ENCODE results near the gene TENT4B.

Gene TENT4B

DNA sequence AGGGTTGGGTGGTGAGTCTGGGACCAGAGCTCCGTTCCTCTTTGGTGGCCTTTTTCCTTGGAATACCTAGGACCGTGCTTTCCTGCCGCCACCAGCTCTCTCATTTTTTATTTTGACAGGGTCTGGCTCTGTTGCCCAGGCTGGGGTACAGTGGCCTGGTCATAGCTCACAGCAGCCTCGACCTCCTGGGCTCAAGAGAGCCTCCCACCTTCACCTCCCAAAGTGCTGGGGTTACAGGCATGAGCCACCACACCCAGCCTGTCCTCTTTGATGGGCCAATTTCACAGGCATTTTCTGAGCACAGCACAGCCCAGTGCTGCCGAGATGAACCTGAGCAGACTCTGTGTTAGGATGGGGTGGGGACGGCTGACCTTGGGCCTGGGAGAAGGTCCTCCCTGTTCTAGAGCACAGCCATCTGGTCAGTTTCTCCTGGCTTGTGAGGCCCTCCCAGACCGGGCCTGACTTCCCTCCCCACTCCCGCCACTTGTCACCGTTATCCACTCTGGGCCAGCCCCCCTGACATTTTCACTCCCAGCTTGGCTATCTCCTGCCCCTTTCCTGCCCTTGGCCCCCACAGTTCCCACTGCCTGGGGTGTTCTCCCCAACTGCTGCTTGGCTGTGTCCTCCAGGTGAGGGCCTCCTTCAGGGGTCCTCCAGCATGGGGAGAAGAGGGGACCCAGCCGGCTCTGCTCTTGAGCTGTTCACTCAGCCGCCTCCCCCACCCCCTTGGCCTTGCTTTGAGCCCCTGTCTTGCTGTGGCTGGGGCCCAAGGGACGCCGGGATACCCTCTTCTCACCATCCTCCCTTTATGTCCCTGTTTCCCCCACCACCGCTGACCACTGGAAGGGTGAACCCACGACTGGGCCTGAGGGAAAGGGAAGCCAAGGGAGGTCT, 118.3 kb downstream of the TENT4B start:
- DNase-seq (ENCODE audit: low spot score), result no peak

DNA sequence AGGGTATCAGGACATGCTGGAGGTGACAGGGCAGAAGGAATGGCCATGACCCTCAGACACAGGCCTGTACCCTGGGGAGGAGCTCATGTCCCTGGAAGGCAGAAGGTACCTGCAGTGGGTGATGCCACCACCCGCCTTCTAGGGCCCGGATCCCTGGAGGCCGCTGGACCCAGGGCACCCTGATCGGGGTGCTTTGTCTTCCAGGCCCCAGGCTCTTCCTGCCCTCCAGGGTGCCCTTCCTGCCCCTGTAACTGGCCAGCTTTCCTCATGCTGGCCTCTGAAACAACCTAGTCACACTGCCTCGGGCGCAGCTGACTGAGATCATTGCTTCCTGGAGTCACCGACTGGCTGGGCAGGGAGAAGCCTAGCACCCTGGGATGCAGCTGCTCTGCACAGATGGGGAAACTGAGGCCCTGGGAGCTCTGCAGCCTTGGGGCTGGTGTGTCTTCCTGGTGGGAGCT, 119.0 kb downstream of the TENT4B start:
- DNase-seq (ENCODE audit: low spot score), result no peak

DNA sequence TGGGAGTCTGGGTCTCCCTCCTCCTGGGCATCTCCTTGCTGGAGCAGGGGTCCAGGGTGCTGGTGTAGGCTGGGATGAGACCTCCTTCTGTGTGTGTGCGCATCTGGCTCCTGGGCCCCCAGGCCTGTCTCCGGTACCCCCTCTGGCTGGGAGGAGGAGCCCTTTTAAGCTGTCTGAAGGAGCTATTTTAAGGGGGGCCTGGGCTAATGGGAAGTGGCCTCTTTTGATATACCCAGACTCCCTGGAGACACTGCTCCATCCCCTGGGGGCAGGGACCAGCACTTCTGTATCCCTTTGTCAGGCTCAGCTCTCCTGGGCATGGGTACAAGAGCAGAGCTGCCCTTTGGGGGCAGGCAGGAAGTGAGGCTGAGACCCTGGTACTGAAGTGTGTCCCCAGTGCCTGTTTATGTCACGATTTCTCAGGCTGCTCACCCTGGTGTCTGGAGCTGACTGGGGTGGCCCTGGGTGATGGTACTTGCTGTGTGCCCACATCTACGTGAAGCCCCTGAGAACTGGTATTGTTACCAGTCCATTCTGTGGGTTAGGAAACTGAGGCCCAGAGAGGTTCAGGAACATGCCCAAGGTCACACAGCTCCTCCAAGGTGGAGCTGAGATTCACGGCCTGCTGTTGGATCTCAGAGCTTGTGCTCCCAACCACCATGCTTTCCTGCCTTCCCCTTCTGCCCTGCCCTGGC, 119.7 kb downstream of the TENT4B start:
- no peak for DNase-seq (ENCODE audit: low spot score)

DNA sequence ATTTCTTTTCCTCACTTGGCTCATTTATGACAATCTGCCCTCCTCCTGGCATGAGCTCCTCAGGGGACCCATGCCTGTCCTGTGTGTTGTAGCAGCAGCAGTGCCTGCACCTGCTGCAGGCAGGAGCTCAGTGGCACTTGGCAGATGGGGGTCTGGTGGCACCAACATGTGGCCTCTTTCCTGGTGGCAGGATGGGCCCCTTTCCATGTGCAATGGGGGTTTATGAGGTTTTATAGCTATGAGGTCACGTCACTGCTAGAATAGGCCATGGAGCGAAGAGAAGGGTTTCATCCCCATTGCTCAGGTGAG, 120.2 kb downstream of the TENT4B start:
- no peak for DNase-seq (ENCODE audit: low spot score)

DNA sequence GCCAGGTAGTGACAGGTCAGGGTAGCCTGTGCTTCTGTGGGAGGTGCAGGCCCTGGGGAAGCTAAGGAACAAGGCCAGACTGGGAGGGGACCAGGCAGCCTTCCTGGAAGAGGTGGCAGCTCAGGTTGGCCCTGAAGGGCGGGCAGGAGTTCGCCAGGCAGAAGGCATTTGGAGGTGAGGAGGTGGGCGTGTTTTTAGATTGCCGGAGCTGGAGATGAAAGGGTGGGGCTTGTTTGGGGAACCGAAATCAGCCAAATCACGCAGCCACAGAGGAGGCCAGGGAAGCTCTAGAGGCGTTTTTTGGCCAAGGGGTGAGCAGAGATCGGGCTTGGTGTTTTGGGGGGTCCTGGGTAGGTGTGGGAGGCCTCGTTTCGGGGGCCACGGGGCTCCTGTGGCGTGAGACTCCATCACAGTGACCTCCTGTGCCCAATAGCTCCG, 120.8 kb downstream of the TENT4B start:
- DNase-seq (ENCODE audit: low spot score), result no peak

DNA sequence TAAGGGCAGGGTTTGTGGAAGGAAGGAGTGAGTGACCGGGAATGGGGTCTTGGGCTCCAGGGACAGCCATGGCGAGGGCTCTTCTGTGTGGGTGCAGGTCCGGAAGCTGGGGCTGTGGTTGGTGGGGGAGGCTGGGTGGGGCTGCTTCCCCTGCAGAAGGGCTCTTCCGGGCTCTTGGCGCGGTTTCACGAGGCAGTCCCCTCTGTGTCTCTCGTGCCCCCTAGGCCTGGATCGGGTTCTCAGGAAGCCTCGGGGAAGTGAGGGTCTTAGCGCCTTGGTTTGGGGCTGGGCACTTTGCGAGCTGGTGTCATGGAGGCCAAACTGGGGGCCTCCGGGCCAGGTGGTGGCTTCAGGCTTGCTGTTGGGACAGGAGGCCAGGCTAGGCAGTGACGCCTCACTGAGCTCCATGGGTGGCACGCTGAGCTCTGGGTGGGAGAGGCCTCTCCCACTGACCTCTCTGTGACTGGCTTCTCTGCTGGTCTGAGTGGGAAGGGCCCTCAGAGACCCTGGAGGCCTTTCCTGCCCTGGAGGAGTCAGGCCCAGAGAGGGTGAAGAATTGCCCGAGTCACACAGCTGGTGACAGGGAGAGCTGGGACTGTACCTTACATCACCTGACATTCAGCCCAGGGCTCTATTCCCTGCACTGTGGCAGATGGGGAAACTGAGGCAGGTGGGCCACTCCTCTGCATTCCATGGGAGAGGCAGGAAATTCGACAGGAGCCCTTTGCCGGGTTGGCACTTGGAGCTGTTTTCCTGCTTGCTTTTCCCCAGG, 121.4 kb downstream of the TENT4B start:
- no peak for DNase-seq (ENCODE audit: low spot score)

DNA sequence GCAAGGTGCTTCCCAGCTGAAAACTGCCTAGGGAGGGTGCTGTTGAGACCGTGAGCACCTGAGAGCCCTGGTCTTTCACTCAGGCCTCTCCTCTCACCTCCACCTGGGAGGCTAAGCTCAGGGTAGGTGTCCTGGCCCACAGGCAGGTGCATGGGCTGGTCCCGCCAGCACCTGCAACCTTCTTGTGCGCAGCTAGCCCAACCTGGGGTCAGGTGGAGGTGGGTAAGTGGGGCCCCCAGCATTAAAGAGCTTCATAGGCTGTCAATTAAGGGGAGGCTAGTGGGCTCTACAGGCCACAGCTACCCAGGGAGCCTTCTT, 122.0 kb downstream of the TENT4B start:
- DNase-seq (ENCODE audit: low spot score), result no peak

DNA sequence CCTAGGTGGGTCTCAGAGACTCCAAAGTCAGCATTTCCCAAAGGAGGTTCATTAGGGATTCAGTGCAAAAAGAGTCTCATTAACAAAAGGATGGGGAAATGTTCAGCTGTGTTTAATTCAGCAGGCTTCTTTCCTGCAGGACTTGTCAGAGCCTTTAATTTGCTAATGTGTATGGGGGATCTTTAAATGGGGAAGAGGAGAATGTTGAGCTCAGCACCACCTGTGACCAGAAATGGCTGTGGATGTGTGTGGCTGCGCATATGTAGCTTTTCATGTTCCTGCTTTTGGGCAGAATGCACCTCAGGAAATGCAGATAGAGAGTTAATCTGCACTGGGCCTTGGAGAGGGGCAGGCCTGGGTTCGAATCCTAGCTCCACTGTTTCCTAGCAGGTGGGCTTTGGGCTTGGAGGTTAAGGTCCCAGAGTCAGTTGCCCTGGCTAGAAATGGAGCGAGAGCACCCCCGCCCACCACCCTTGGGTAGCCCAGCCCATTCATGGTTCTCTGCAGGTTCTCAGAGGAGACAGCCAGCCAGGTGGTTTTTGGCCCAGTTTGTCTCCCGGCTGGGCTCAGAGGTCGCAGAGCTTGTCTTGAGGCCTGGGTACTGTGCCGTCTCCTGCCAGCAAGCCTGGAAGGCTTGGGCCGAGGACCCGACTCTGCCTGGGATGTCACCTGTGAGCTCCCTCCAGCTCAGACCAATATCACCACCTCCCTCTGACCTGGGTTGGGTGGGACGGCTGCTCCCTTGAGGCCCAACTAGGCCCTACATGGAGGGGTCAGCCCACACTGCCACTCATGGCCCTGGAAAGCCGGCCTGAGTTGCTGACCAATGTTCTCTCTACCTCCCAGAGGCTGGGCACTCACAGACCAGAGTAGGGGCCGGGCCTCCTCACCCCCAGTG, 122.6 kb downstream of the TENT4B start:
- no peak for DNase-seq (ENCODE audit: low spot score)

DNA sequence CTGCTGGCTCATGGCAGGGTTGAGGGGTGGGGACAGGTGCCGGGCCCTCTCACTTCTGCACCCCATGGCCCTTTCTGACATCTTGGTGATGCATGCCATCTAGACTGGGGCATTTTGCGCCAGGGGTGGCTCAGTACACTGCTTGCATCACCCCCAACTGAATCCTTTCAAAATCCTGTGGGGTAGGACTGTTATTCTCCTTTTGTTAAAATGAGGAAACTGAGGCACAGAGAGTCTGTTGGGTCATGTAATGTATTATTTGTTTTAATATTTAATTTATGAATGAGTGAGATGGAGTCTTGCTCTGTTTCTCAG, 123.2 kb downstream of the TENT4B start:
- DNase-seq (ENCODE audit: low spot score), result no peak

DNA sequence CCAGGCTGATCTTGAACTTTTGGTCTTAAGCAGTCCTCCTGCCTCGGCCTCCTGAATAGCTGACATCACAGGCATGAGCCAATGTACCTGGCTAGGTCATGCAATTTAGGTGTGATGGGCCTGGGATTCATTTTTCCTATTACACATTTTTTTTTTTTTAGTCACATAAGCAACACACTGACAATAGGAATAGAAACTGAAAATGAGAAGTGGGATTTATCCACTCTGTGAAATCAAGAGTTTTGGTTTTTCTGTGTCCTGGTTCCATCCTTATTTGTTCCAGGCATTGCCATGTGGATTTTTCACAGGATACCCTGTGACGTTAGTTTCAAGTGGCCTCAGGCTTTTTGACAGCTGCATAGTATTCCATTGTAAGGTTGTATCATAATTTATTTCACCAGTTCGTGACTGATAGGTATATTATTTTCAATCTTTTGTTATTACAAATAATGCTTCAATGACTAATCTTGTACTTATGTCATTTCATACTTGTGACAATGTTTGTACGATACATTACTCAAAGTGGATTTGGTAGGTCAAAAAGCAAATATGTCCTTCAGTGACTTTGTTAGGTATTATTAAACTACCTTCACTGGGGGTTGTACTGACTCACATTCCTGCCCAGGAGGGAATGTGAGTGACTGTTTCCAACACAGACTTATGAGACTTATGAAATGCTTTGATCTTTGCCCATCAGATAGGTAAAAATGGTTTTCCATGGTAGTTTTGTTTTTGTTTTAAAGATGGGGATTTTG, 123.9 kb downstream of the TENT4B start:
- DNase-seq (ENCODE audit: low spot score), result no peak

DNA sequence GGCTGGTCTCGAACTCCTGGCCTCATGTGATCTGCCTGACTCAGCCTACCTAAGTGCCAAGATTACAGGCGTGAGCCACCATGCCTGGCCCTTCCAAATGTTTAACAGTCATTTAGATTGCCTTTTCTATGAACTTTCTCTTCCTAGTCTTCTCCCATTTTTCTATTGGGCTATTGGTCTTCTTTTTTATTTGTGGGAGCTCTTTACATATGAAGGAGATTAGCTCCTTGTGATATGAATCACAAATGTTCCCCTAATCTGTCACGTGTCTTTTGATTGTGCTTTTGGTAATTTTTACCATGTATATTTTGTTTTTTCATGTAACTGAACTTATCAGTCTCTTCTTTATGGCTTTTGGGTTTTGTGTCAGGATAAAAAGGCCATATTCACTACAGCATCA, 125.1 kb downstream of the TENT4B start:
- no peak for DNase-seq (ENCODE audit: low spot score)

DNA sequence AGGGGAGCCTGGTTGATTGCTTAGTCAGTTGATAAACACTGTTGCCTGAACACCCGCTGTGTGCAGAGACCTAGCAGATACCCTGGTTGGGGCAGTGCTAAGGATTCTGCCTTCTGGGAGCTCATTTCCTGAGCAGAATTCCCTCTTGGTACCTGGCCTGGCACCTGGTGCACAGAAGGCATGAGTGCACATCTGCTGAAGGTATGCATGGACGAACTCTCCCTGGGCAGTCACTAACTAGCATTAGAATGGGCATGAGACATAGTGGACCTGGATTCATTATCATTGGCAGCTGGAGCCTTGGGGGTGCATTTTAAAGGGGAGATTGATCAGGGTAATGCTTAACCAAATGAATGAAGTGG, 126.4 kb downstream of the TENT4B start:
- DNase-seq (ENCODE audit: low spot score), result no peak

DNA sequence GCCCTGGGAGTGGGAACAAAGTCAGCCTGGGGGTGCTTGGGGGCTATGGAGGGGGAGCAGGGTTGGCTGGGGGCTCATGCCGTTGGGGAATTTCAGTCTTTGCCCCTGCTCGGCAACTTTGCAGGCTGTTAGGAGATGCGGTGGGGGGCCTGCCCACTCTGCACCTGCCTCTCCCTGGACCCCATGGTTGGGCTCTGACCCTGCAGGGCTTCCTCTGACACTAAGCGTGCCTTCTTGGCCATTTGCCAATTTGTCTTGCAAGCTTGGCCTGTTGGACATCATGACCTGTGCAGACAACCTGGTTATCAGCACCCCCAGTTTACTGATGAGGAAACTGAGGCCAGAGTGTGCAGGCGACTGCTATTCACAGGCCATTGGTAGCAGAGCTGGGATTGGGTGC, 127.8 kb downstream of the TENT4B start:
- DNase-seq (ENCODE audit: low spot score), result no peak
